Motor neuron (in vitro differentiated cells): ENCODE results near the gene COL25A1. TPM values are rescaled to one million over a fixed set of nuclear protein-coding genes. Genes with fewer than 3 reads are reported as not detected.

Source experiments
- ATAC-seq, 8 experiments: fragments of 200-7000 bp; cut with Tn5 transposase; replicated peaks in 6 of 8; 2 replicates each; pipeline ENCODE4 v1.8.0; 2021; ENCODE audit warnings: mild to moderate bottlenecking in 8 of 8, moderate library complexity in 8 of 8
- H3K27ac ChIP-seq, 2 donors: fragments of 250-450 bp; sonication (Bioruptor Pico); 2 replicates each; pipeline ENCODE4 v1.9.0; 2021; ENCODE audit warnings: antibody characterized with exemption in 2 of 2, mild to moderate bottlenecking in 2 of 2, moderate library complexity in 1 of 2
- H3K4me1 ChIP-seq, 2 donors: fragments of 250-450 bp; sonication (Bioruptor Pico); replicated peaks in 1 of 2; 2 replicates each; pipeline ENCODE4 v1.6.1; 2021; ENCODE audit warnings: antibody characterized with exemption in 2 of 2, mild to moderate bottlenecking in 2 of 2, moderate library complexity in 1 of 2
- H3K4me3 ChIP-seq, 5 donors: fragments of 250-450 bp; sonication (Bioruptor Pico); 2 replicates each; pipeline ENCODE4 v1.9.0; 2021; ENCODE audit warnings: antibody characterized with exemption in 5 of 5, mild to moderate bottlenecking in 5 of 5, moderate library complexity in 4 of 5
- WGBS, 10 experiments: fragments of 450-650 bp; shearing (Covaris generic); methylation state at CpG; one replicate each; pipeline ENCODE4 v1.0.0; 2022; 5-methylcytosine and 5-hydroxymethylcytosine counted together
- in situ Hi-C, 9 experiments: fragments of 400-800 bp; cut with MboI; loops; one replicate each; pipeline ENCODE4 v1.15.0; 2021; ENCODE audit warnings: low sequenced_read_pairs in 9 of 9, low pct_unique_long_range_greater_than_20kb in 2 of 9; ENCODE audit not compliant: unreplicated experiment in 9 of 9
- total RNA-seq, 8 experiments: library from RNA; unstranded; fragments of 300-600 nt; gene quantifications; 2 replicates each; pipeline versions ENCODE4 v1.2.3 to v1.2.4, GENCODE V29; 2022

Gene COL25A1
- total RNA-seq, 8 experiments from 2014 or later: 1.3 to 15.1 (median 2.7) TPM

GRCh38 chr4:109275066-109275745, 27.3 kb downstream of the COL25A1 start:
- H3K4me1 ChIP-seq: peaks cover 3% of the 10 kb centered on the region in 2 donors
- WGBS, 10 experiments: 64 to 100% (median 78%) methylated on average over 1 to 6 of the region's 6 CpGs; no CpG with 5 or more reads in 4 of the 10 experiments
- no peak overlapping the region for H3K4me3 ChIP-seq
- no peak for ATAC-seq
- in situ Hi-C loops: no loop called here
- no peak overlapping the region for H3K27ac ChIP-seq

- in situ Hi-C loops: no loop called here
- H3K4me1 ChIP-seq: no peaks in the 10 kb centered on the region
- H3K27ac ChIP-seq: no peak overlapping the region
- no peak for ATAC-seq
- H3K4me3 ChIP-seq: no peak overlapping the region
Observed at GRCh38 chr4:109266891-109267290, 35.6 kb downstream of the COL25A1 start.

GRCh38 chr4:109266236-109266635, 36.2 kb downstream of the COL25A1 start:
- H3K27ac ChIP-seq: no peak overlapping the region
- no peak for ATAC-seq
- H3K4me1 ChIP-seq: no peaks in the 10 kb centered on the region
- H3K4me3 ChIP-seq: no peak overlapping the region
- in situ Hi-C loops: no loop called here
- WGBS, 10 experiments: 36 to 83% (median 71%) methylated on average over 1 to 3 of the region's 3 CpGs

GRCh38 chr4:109263721-109264120, 38.7 kb downstream of the COL25A1 start:
- Histone ChIP-seq H3K4me1 (peaks cover 0 to 2% of the 10 kb centered on the region in 2 donors), H3K4me3 (no peak overlapping the region), H3K27ac (no peak overlapping the region)
- in situ Hi-C loops: no loop called here
- 40 to 96% (median 78%) methylated on average over 1 to 4 of the region's 4 CpGs for WGBS, 10 experiments
- ATAC-seq: no peak

GRCh38 chr4:109256818-109257217, 45.6 kb downstream of the COL25A1 start:
- H3K4me1 ChIP-seq: peaks cover 0 to 2% of the 10 kb centered on the region in 2 donors

GRCh38 chr4:109254845-109255244, 47.6 kb downstream of the COL25A1 start:
- no peak overlapping the region for H3K4me3 ChIP-seq
- WGBS, 10 experiments: 56 to 100% (median 89%) methylated on average over 3 to 4 of the region's 4 CpGs
- H3K4me1 ChIP-seq: peaks cover 0 to 2% of the 10 kb centered on the region in 2 donors
- ATAC-seq: no peak
- in situ Hi-C loops: no loop called here
- no peak overlapping the region for H3K27ac ChIP-seq

More at GRCh38 chr4:109256818-109257217, 45.6 kb downstream of the COL25A1 start:
- no peak for ATAC-seq
- H3K4me3 ChIP-seq: no peak overlapping the region
- H3K27ac ChIP-seq: no peak overlapping the region
- in situ Hi-C loops: no loop called here

- H3K4me3 ChIP-seq: no peak overlapping the region
- 60 to 100% (median 87%) methylated on average over 1 to 3 of the region's 3 CpGs; no CpG with 5 or more reads in 3 of the 10 experiments for WGBS, 10 experiments
- H3K4me1 ChIP-seq: no peaks in the 10 kb centered on the region
- ATAC-seq: no peak
- in situ Hi-C loops: no loop called here
- no peak overlapping the region for H3K27ac ChIP-seq
Observed at GRCh38 chr4:109251396-109251795, 51.1 kb downstream of the COL25A1 start.

- no peak overlapping the region for H3K27ac ChIP-seq
- H3K4me1 ChIP-seq: no peaks in the 10 kb centered on the region
- in situ Hi-C loops: no loop called here
- WGBS, 10 experiments: 25 to 100% (median 84%) methylated on average over 1 to 4 of the region's 4 CpGs; no CpG with 5 or more reads in 2 of the 10 experiments
- ATAC-seq: no peak
- H3K4me3 ChIP-seq: no peak overlapping the region
Observed at GRCh38 chr4:109248322-109248900, 54.0 kb downstream of the COL25A1 start.

- Histone ChIP-seq H3K4me3 (no peak overlapping the region), H3K4me1 (no peaks in the 10 kb centered on the region), H3K27ac (no peak overlapping the region)
- 20 to 94% (median 85%) methylated on average over 1 to 3 of the region's 3 CpGs for WGBS, 10 experiments
- in situ Hi-C loops: no loop called here
- ATAC-seq: no peak
Observed at GRCh38 chr4:109243871-109244270, 58.6 kb downstream of the COL25A1 start.

- Histone ChIP-seq H3K4me3 (no peak overlapping the region), H3K4me1 (no peaks in the 10 kb centered on the region), H3K27ac (no peak overlapping the region)
- no peak for ATAC-seq
- WGBS, 10 experiments: 60 to 100% (median 92%) methylated on average over 1 to 2 of the region's 2 CpGs; no CpG with 5 or more reads in 4 of the 10 experiments
- in situ Hi-C loops: no loop called here
Observed at GRCh38 chr4:109238746-109239145, 63.7 kb downstream of the COL25A1 start.

GRCh38 chr4:109235683-109236082, 66.8 kb downstream of the COL25A1 start:
- H3K4me3 ChIP-seq: no peak overlapping the region
- in situ Hi-C loops: no loop called here
- H3K4me1 ChIP-seq: peaks cover 0 to 10% of the 10 kb centered on the region in 2 donors
- WGBS, 10 experiments: 60 to 100% (median 95%) methylated on average over 1 of the region's 1 CpG; no CpG with 5 or more reads in 4 of the 10 experiments
- ATAC-seq: no peak
- no peak overlapping the region for H3K27ac ChIP-seq

GRCh38 chr4:109234596-109234995, 67.9 kb downstream of the COL25A1 start:
- H3K4me1 ChIP-seq: peaks cover 0 to 10% of the 10 kb centered on the region in 2 donors
- 14 to 100% (median 89%) methylated on average over 1 to 2 of the region's 2 CpGs; no CpG with 5 or more reads in 4 of the 10 experiments for WGBS, 10 experiments
- H3K27ac ChIP-seq: no peak overlapping the region
- ATAC-seq: no peak
- in situ Hi-C loops: no loop called here
- no peak overlapping the region for H3K4me3 ChIP-seq

- in situ Hi-C loops: no loop called here
- H3K4me1 ChIP-seq: peaks cover 0 to 10% of the 10 kb centered on the region in 2 donors
- no peak overlapping the region for H3K4me3 ChIP-seq
- no peak overlapping the region for H3K27ac ChIP-seq
- WGBS, 10 experiments: 33 to 100% (median 76%) methylated on average over 1 of the region's 1 CpG; no CpG with 5 or more reads in 2 of the 10 experiments
- no peak for ATAC-seq
Observed at GRCh38 chr4:109233570-109233969, 68.9 kb downstream of the COL25A1 start.

- in situ Hi-C loops: no loop called here
- no peak for ATAC-seq
- peaks cover 0 to 10% of the 10 kb centered on the region in 2 donors for H3K4me1 ChIP-seq
- 0 to 100% (median 80%) methylated on average over 1 of the region's 1 CpG; no CpG with 5 or more reads in 3 of the 10 experiments for WGBS, 10 experiments
- no peak overlapping the region for H3K4me3 ChIP-seq
- no peak overlapping the region for H3K27ac ChIP-seq
Observed at GRCh38 chr4:109232681-109233080, 69.8 kb downstream of the COL25A1 start.
